Sigmoid colon (tissue), 7 donors: ENCODE results near the gene CAMKK1. TPM values are rescaled to one million over a fixed set of nuclear protein-coding genes. Genes with fewer than 3 reads are reported as not detected.

ENCODE experiments used
- DNase-seq: peaks from one replicate; pipeline ENCODE4 v3.0.0-alpha.2; 2019
- H3K27ac ChIP-seq, 4 donors: fragments of 200-600 bp; sonication (generic); one replicate each; pipeline ENCODE4 v1.5.1; 2016 to 2019; ENCODE audit warnings: mild to moderate bottlenecking in 1 of 4
- H3K27me3 ChIP-seq, 3 donors: fragments of 200-600 bp; sonication (generic); one replicate each; pipeline ENCODE4 v1.5.1; 2019; ENCODE audit warnings: mild to moderate bottlenecking in 1 of 3
- H3K36me3 ChIP-seq, 4 donors: fragments of 200-600 bp; sonication (generic); one replicate each; pipeline ENCODE4 v1.5.1; 2016 to 2019
- H3K4me1 ChIP-seq, 4 donors: fragments of 200-600 bp; sonication (generic); one replicate each; pipeline ENCODE4 v1.5.1; 2017 to 2019
- H3K4me3 ChIP-seq, 4 donors: fragments of 200-600 bp; sonication (generic); one replicate each; pipeline ENCODE4 v1.5.1; 2017 to 2019; ENCODE audit warnings: mild to moderate bottlenecking in 2 of 4, moderate library complexity in 1 of 4
- H3K9me3 ChIP-seq, 4 donors: fragments of 200-600 bp in 3 of 4; sonication (generic) in 3 of 4; one replicate each; pipeline versions ENCODE4 v1.5.1 to v1.6.1; 2013 to 2019
- CTCF ChIP-seq, 4 experiments: fragments of 450-650 bp in 3 of 4; fragments of 200-600 bp in 1 of 4; IDR thresholded peaks; one replicate each; pipeline ENCODE4 v1.5.1; 2016 to 2019; ENCODE audit warnings: antibody characterized with exemption in 4 of 4, mild to moderate bottlenecking in 3 of 4, moderate library complexity in 2 of 4
- EP300 ChIP-seq, 4 donors: sonication (generic); formaldehyde crosslinking; IDR thresholded peaks; one replicate each; pipeline ENCODE4 v1.6.1; 2017; ENCODE audit warnings: antibody characterized with exemption in 4 of 4
- POLR2A ChIP-seq, 2 donors: fragments of 450-650 bp; IDR thresholded peaks; one replicate each; pipeline ENCODE4 v1.6.1; 2016; ENCODE audit warnings: antibody characterized with exemption in 2 of 2, mild to moderate bottlenecking in 2 of 2, moderate library complexity in 2 of 2
- POLR2AphosphoS5 ChIP-seq, 4 donors: sonication (generic); formaldehyde crosslinking; IDR thresholded peaks; one replicate each; pipeline ENCODE4 v1.6.1; 2017; ENCODE audit warnings: antibody characterized with exemption in 4 of 4
- WGBS, 2 donors: extraction: QIAGEN DNeasy Blood & Tissue Kit; methylation state at CpG; one replicate each; pipeline ENCODE4 v1.1.7; 2013; 5-methylcytosine and 5-hydroxymethylcytosine counted together
- intact Hi-C: fragments of 100-400 bp; cut with DNase I; formaldehyde crosslinking; loops from one replicate; pipeline ENCODE4 v1.15.1; 2023
- polyA plus RNA-seq, 3 donors: library from polyadenylated mRNA; stranded (reverse); fragments of 200-250 nt; gene quantifications; one replicate each; pipeline ENCODE4 v1.2.3, GENCODE V29; 2013
- total RNA-seq, 4 donors: library from RNA; depleted of rRNA; stranded (reverse); fragments of >200 nt; gene quantifications; one replicate each; pipeline ENCODE4 v1.1.0, GENCODE V29; 2016
- donor health status: healthy with polysubstance abuse.
- donor health status: Bipolar disorder and iron deficiency.
- donor health status: healthy.

Gene CAMKK1
- total and polyA plus RNA-seq, 7 donors: 0.92 to 12.8 (median 6.3) TPM

- TF ChIP-seq POLR2A (IDR thresholded peaks at IDR 0.05) (no peak), POLR2AphosphoS5 (IDR thresholded peaks at IDR 0.05) (no peak), CTCF (IDR thresholded peaks at IDR 0.05) (no peak), EP300 (IDR thresholded peaks at IDR 0.05) (no peak)
- intact Hi-C loops: no loop called here
- Histone ChIP-seq H3K4me1 (no peaks in the 10 kb centered on the region), H3K27me3 (no peaks in the 10 kb centered on the region), H3K4me3 (no peak overlapping the region), H3K27ac (no peak overlapping the region), H3K36me3 (no peaks in the 10 kb centered on the region), H3K9me3 (no peaks in the 10 kb centered on the region)
- 88 to 91% methylated on average over 4 of the region's 4 CpGs for whole genome bisulfite sequencing, 2 donors
- no peak for DNase-seq
Observed at GRCh38 chr17:3906881-3907280, 14.0 kb upstream of the CAMKK1 start.

GRCh38 chr17:3905017-3905520, 12.2 kb upstream of the CAMKK1 start:
- no peak overlapping the region for H3K27ac ChIP-seq
- no peaks in the 10 kb centered on the region for H3K4me1 ChIP-seq
- intact Hi-C loops: no loop called here
- TF ChIP-seq EP300 (IDR thresholded peaks at IDR 0.05) (no peak), POLR2A (IDR thresholded peaks at IDR 0.05) (no peak), CTCF (IDR thresholded peaks at IDR 0.05) (no peak), POLR2AphosphoS5 (IDR thresholded peaks at IDR 0.05) (no peak)
- 74 to 84% methylated on average over 11 of the region's 11 CpGs for WGBS, 2 donors
- no peaks in the 10 kb centered on the region for H3K36me3 ChIP-seq
- no peak overlapping the region for H3K4me3 ChIP-seq
- DNase-seq: no peak
- no peaks in the 10 kb centered on the region for H3K9me3 ChIP-seq
- H3K27me3 ChIP-seq: no peaks in the 10 kb centered on the region

GRCh38 chr17:3904501-3904900, 11.6 kb upstream of the CAMKK1 start:
- WGBS, 2 donors: 78 to 91% methylated on average over 15 of the region's 15 CpGs
- H3K27ac ChIP-seq: no peak overlapping the region
- no peaks in the 10 kb centered on the region for H3K4me1 ChIP-seq
- H3K36me3 ChIP-seq: no peaks in the 10 kb centered on the region
- H3K4me3 ChIP-seq: no peak overlapping the region
- TF ChIP-seq EP300 (IDR thresholded peaks at IDR 0.05): no peak
- TF ChIP-seq POLR2A (IDR thresholded peaks at IDR 0.05): no peak
- no peak for TF ChIP-seq POLR2AphosphoS5 (IDR thresholded peaks at IDR 0.05)
- no peak for TF ChIP-seq CTCF (IDR thresholded peaks at IDR 0.05)
- no peaks in the 10 kb centered on the region for H3K9me3 ChIP-seq
- DNase-seq: no peak
- intact Hi-C loops: no loop called here
- H3K27me3 ChIP-seq: no peaks in the 10 kb centered on the region

GRCh38 chr17:3903881-3904290, 11.0 kb upstream of the CAMKK1 start:
- WGBS, 2 donors: 85 to 87% methylated on average over 21 of the region's 21 CpGs

More at GRCh38 chr17:3903881-3904290, 11.0 kb upstream of the CAMKK1 start:
- no peaks in the 10 kb centered on the region for H3K4me1 ChIP-seq
- H3K9me3 ChIP-seq: no peaks in the 10 kb centered on the region
- no peaks in the 10 kb centered on the region for H3K27me3 ChIP-seq
- H3K4me3 ChIP-seq: no peak overlapping the region
- H3K36me3 ChIP-seq: no peaks in the 10 kb centered on the region
- no peak overlapping the region for H3K27ac ChIP-seq
- intact Hi-C loops: no loop called here
- DNase-seq: no peak
- no peak for TF ChIP-seq CTCF (IDR thresholded peaks at IDR 0.05)
- no peak for TF ChIP-seq EP300 (IDR thresholded peaks at IDR 0.05)
